Heart right ventricle (tissue), 16 donors: ENCODE results near the gene PRPS2. TPM values are rescaled to one million over a fixed set of nuclear protein-coding genes. Genes with fewer than 3 reads are reported as not detected.

Experiments used
- ATAC-seq, 8 donors: fragments of 200-7000 bp; cut with Tn5 transposase; one replicate each; pipeline ENCODE4 v1.9.1; 2020; ENCODE audit warnings: mild to moderate bottlenecking in 8 of 8, moderate library complexity in 8 of 8, moderate number of reproducible peaks in 1 of 8
- DNase-seq, 2 donors: peaks; one replicate each; pipeline ENCODE4 v3.0.0-alpha.2; 2020
- H3K27ac ChIP-seq, 10 donors: fragments of 200-600 bp; sonication (generic) in 2 of 10; one replicate each; pipeline versions ENCODE4 v1.5.0 to v1.8.0; 2020 to 2022; ENCODE audit warnings: mild to moderate bottlenecking in 3 of 10
- H3K27me3 ChIP-seq, 7 donors: fragments of 200-600 bp; one replicate each; pipeline ENCODE4 v1.8.0; 2021 to 2022; ENCODE audit warnings: mild to moderate bottlenecking in 2 of 7
- H3K36me3 ChIP-seq, 9 donors: fragments of 200-600 bp; sonication (generic) in 1 of 9; one replicate each; pipeline versions ENCODE4 v1.5.0 to v1.8.0; 2020 to 2022; ENCODE audit warnings: mild to moderate bottlenecking in 2 of 9
- H3K4me1 ChIP-seq, 9 donors: fragments of 200-600 bp; sonication (generic) in 1 of 9; one replicate each; pipeline versions ENCODE4 v1.5.0 to v1.8.0; 2020 to 2022; ENCODE audit warnings: mild to moderate bottlenecking in 4 of 9
- H3K4me3 ChIP-seq, 10 donors: fragments of 200-600 bp; sonication (generic) in 2 of 10; one replicate each; pipeline versions ENCODE4 v1.5.0 to v1.8.0; 2020 to 2022; ENCODE audit warnings: mild to moderate bottlenecking in 7 of 10, moderate library complexity in 2 of 10
- H3K9me3 ChIP-seq, 11 donors: fragments of 200-600 bp in 10 of 11; sonication (generic) in 2 of 11; one replicate each; pipeline versions ENCODE4 v1.5.0 to v1.8.0; 2013 to 2022; ENCODE audit warnings: mild to moderate bottlenecking in 2 of 11, control low read depth in 1 of 11, moderate library complexity in 1 of 11
- WGBS, 2 donors: extraction: QIAGEN DNeasy Blood & Tissue Kit; methylation state at CpG; one replicate each; pipeline ENCODE4 v1.1.7; 2013; ENCODE audit warnings: inconsistent platforms in 1 of 2; 5-methylcytosine and 5-hydroxymethylcytosine counted together
- intact Hi-C, 10 donors: fragments of 100-400 bp; cut with DNase I; formaldehyde crosslinking; loops; one replicate each; pipeline versions ENCODE4 v1.11.1 to v1.14.2; 2022
- polyA plus RNA-seq, 2 donors: library from polyadenylated mRNA; stranded (reverse); fragments of 200-250 nt; gene quantifications; one replicate each; pipeline ENCODE4 v1.2.3, GENCODE V29; 2013
- total RNA-seq, 10 donors: library from RNA; stranded (reverse); fragmentation: NEBNext Ultra II Directional in 3 of 10; extraction: Animal tissue kit (Norgen Biotek cat#: 25700) in 3 of 10; gene quantifications; one replicate each; pipeline versions ENCODE4 v1.2.1 to v1.2.4, GENCODE V29; 2021 to 2023
- TF ChIP-seq, protein P1 (sequence below), 9 donors: fragments of 200-600 bp; sonication (generic) in 2 of 9; IDR thresholded peaks; one replicate each; pipeline versions ENCODE4 v1.5.0 to v1.8.0; 2021 to 2022; ENCODE audit warnings: antibody characterized with exemption in 9 of 9, mild to moderate bottlenecking in 5 of 9, moderate library complexity in 1 of 9
- donor health status: Arrhythmogenic right ventricular cardiomyopathy.
- donor health status: ischemic (EF 13 %, LVEDD 7.1; RV severe dilation, severe dysfunction).
- donor health status: healthy with polysubstance abuse.
- donor health status: DM: no; HTN: yes; CAD: no.
- donor health status: DM: no; HTN: no; CAD: no.
- donor health status: ischemic (EF 25% LVEDD 6.9; RV normal size, moderate dysfunction).
- donor health status: ischemic (EF 25% LVEDD 5.7; RV mildly dilated, moderate dysfunction).
- donor health status: healthy.
- donor health status: DM: yes; HTN: yes; CAD: no.
- donor health status: Ischemic cardiomyopathy.
- donor health status: ischemic (EF 35%, LVEDD 5.7; RV mildly dilated, moderate dysfunction).
- donor health status: nonischemic (EF 11% LVEDD 7.7; RV severe dilation, severe dysfunction).
- donor health status: DM: yes; HTN: yes; CAD: no.
- donor health status: PGD.
- donor health status: ischemic (EF 29% LVEDD 5.4; RV normal size, mild dysfunction).
- donor health status: nonischemic (EF 23%, LVEDD 6.1; RV moderate dilation, normal function).

PRPS2 gene
- total and polyA plus RNA-seq, 12 donors: 2.1 to 9.7 (median 3.6) TPM

DNA sequence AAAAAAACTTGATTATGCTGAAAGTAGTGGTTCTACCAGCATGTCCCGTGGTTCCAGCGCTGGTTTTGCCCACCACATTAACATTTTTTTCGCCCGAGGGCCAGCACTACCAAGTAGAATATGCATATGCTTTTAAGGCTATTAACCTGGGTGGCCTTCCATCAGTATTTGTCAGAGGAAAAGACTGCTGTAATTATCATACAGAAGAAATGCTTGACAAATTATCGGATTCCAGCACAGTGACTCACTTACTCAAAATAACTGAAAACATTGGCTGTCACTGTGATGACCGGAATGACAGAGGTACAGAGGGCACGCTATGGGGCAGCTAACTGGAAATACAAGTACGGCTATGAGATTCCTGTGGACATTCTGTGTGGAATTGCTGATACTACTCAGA, 34.6 kb downstream of the PRPS2 start:
- 70 to 78% methylated on average over 8 of the region's 8 CpGs for WGBS, 2 donors
- DNase-seq (no peak), ATAC-seq (no peak)
- peaks cover 0 to 22% (median 0%) of the 10 kb centered on the region in 9 donors for H3K36me3 ChIP-seq
- H3K9me3 ChIP-seq: no peaks in the 10 kb centered on the region
- peaks cover 0 to 11% (median 0%) of the 10 kb centered on the region in 7 donors for H3K27me3 ChIP-seq
- TF ChIP-seq, protein P1, sequence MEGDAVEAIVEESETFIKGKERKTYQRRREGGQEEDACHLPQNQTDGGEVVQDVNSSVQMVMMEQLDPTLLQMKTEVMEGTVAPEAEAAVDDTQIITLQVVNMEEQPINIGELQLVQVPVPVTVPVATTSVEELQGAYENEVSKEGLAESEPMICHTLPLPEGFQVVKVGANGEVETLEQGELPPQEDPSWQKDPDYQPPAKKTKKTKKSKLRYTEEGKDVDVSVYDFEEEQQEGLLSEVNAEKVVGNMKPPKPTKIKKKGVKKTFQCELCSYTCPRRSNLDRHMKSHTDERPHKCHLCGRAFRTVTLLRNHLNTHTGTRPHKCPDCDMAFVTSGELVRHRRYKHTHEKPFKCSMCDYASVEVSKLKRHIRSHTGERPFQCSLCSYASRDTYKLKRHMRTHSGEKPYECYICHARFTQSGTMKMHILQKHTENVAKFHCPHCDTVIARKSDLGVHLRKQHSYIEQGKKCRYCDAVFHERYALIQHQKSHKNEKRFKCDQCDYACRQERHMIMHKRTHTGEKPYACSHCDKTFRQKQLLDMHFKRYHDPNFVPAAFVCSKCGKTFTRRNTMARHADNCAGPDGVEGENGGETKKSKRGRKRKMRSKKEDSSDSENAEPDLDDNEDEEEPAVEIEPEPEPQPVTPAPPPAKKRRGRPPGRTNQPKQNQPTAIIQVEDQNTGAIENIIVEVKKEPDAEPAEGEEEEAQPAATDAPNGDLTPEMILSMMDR (IDR thresholded peaks at IDR 0.05): no peak
- H3K4me1 ChIP-seq: no peaks in the 10 kb centered on the region
- intact Hi-C loops: no loop called here
- no peak overlapping the region for H3K27ac ChIP-seq
- H3K4me3 ChIP-seq: no peak overlapping the region

DNA sequence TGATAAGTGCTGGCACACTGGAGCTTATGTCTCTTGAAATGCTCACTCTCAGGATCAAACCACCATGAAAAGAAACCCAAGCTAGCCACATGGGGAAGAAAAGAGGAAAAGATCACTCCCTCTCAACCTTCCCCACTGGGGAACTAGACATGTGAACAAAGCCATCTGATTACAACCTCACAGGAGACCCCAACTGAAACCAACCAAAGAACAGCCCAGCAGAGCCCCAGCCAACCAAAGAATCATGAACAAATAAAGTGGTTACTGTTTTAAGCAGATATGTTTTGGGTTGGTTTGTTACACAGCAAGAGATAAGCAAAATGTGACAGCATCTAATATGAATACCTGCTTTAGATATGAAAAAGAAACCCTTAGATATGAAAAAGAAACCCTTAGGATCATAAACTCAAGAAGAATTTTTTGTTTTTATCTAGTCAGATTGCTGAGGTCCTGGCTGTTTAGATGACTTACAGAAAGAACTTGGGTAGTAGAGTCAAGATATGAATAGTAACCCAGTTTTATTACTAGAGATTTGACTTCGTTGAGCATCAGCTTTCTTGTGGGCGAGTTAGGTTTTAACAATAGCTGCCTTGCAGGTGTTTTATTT, 52.0 kb downstream of the PRPS2 start:
- H3K27ac ChIP-seq: no peak overlapping the region
- intact Hi-C loops: no loop called here
- ATAC-seq: no peak
- H3K27me3 ChIP-seq: peaks cover 0 to 14% (median 0%) of the 10 kb centered on the region in 7 donors
- TF ChIP-seq, protein P1 (IDR thresholded peaks at IDR 0.05): no peak
- no peaks in the 10 kb centered on the region for H3K9me3 ChIP-seq
- no peak for DNase-seq
- no peaks in the 10 kb centered on the region for H3K36me3 ChIP-seq
- 80 to 83% methylated on average over 2 of the region's 2 CpGs for WGBS, 2 donors
- H3K4me1 ChIP-seq: no peaks in the 10 kb centered on the region
- H3K4me3 ChIP-seq: no peak overlapping the region

DNA sequence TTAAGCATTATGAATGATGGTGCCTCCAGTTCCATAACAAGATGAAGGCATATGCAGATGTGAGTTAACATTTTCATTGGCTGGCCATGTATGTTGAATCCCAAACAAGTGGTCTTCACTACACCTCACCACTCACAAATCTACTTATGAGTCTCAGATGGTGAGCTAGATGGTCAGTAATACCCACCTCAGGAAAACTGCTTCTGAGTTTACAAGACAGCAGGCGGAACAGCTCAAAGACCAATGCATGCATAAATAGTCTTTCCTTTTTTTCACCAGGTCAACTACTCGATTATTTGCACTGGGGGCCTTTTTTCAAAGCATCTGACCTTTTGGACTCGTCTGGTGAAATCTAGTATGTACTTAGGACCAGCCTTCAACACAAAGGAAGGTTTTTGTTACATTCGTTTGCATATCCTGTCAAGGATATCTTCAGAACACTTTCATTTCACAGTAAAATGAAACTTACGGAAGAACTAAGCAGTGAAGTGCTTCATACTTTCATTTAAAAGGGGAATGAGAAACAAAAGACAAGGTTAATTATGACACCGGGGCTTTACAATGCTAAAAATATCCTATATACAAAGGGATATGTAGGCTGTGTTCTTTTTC, 52.6 kb downstream of the PRPS2 start:
- Histone ChIP-seq H3K4me1 (no peaks in the 10 kb centered on the region), H3K36me3 (no peaks in the 10 kb centered on the region), H3K27me3 (peaks cover 0 to 12% (median 0%) of the 10 kb centered on the region in 7 donors), H3K9me3 (no peaks in the 10 kb centered on the region), H3K27ac (no peak overlapping the region), H3K4me3 (no peak overlapping the region)
- DNase-seq (no peak), ATAC-seq (no peak)
- TF ChIP-seq, protein P1 (IDR thresholded peaks at IDR 0.05): no peak
- intact Hi-C loops: no loop called here
- 49 to 51% methylated on average over 6 of the region's 6 CpGs for WGBS, 2 donors

DNA sequence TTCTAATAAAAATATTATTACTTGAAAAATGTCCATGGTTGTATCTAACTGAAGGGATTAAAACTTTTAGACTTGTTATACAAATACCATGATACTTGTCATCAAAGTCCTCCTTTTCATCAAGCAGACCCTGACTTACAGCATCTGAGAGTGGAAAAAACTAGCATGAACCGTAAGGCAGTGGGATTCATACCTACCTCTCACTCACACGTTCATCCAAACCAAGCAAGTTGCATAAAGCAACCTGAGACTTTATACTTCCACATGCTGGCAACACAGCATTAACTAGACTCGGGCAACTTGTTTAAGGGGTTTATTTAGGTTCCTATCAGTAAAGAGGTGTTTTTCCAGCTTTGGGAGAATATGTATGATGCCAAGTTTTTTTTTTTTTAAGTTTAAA, 53.1 kb downstream of the PRPS2 start:
- DNase-seq: no peak
- Histone ChIP-seq H3K4me1 (no peaks in the 10 kb centered on the region), H3K27me3 (peaks cover 0 to 12% (median 0%) of the 10 kb centered on the region in 7 donors), H3K36me3 (no peaks in the 10 kb centered on the region), H3K4me3 (no peak overlapping the region), H3K9me3 (no peaks in the 10 kb centered on the region), H3K27ac (no peak overlapping the region)
- intact Hi-C loops: no loop called here
- TF ChIP-seq, protein P1 (IDR thresholded peaks at IDR 0.05): no peak
- ATAC-seq: no peak
- WGBS, 2 donors: 60 to 62% methylated on average over 3 of the region's 3 CpGs
